ENCODE data around the gene CPE. TPM values are rescaled to one million over a fixed set of nuclear protein-coding genes. Genes with fewer than 3 reads are reported as not detected.

The CPE gene
- total and polyA plus RNA-seq, 2 donors (not counting 3 experiments of a cell fraction or from before 2014, with no cell fraction given), result 2.7 to 9.2 TPM

GRCh38 chr4:165393051-165393450, 14.2 kb downstream of the CPE start:
- no peaks in the 10 kb centered on the region for H3K9me1 ChIP-seq (replicated peaks; ENCODE audit: control insufficient read depth, extremely low read depth, insufficient read depth, low read length)
- H3K4me1 ChIP-seq (ENCODE audit: control insufficient read depth, extremely low read depth, insufficient read depth, low read length), result no peaks in the 10 kb centered on the region
- H3K9ac ChIP-seq (replicated peaks; ENCODE audit: extremely low read depth, insufficient read depth, low read length), result no peak overlapping the region
- H2AFZ ChIP-seq (ENCODE audit: low read depth, low read length), result no peak overlapping the region
- no peaks in the 10 kb centered on the region for H4K20me1 ChIP-seq (replicated peaks; ENCODE audit: control insufficient read depth, extremely low read depth, insufficient read depth, low read length)
- H3K27ac ChIP-seq (ENCODE audit: insufficient read depth, low read depth, low read length), result no peak overlapping the region
- DNase-seq (ENCODE audit: low read depth, low spot score) (no peak), FAIRE-seq (no peak)
- ChIA-PET CTCF (interaction anchor here (1.6 kb wide), 1 partner anchor 262 kb away, joined by 6 read pairs; no protein-coding TSS in a partner anchor), POLR2A (no interaction called here)
- H3K4me2 ChIP-seq (ENCODE audit: insufficient read depth, low read length), result no peak overlapping the region
- H3K27me3 ChIP-seq (ENCODE audit: control insufficient read depth in 2 of 2, insufficient read depth in 2 of 2, low read length in 2 of 2), result no peaks in the 10 kb centered on the region
- BruUV-seq (replicated peaks), result no TSS peak
- TF ChIP-seq, protein P1, sequence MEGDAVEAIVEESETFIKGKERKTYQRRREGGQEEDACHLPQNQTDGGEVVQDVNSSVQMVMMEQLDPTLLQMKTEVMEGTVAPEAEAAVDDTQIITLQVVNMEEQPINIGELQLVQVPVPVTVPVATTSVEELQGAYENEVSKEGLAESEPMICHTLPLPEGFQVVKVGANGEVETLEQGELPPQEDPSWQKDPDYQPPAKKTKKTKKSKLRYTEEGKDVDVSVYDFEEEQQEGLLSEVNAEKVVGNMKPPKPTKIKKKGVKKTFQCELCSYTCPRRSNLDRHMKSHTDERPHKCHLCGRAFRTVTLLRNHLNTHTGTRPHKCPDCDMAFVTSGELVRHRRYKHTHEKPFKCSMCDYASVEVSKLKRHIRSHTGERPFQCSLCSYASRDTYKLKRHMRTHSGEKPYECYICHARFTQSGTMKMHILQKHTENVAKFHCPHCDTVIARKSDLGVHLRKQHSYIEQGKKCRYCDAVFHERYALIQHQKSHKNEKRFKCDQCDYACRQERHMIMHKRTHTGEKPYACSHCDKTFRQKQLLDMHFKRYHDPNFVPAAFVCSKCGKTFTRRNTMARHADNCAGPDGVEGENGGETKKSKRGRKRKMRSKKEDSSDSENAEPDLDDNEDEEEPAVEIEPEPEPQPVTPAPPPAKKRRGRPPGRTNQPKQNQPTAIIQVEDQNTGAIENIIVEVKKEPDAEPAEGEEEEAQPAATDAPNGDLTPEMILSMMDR (IDR thresholded peaks at IDR 0.05; ENCODE audit: extremely low read depth in 1 of 2, insufficient read depth in 1 of 2, low read depth in 1 of 2, low read length in 2 of 2), result no peak
- TF ChIP-seq EZH2 (IDR thresholded peaks at IDR 0.05; ENCODE audit: borderline replicate concordance, low read depth, low read length, severe bottlenecking) (no peak), GATA2 (IDR thresholded peaks at IDR 0.05; ENCODE audit: insufficient read depth, insufficient read length, low read depth, low read length) (no peak), MYC (IDR thresholded peaks at IDR 0.05; ENCODE audit: low read depth, low read length) (no peak), FOS (IDR thresholded peaks at IDR 0.05; ENCODE audit: borderline replicate concordance, insufficient read depth, low read length) (no peak), POLR2A (IDR thresholded peaks at IDR 0.05; ENCODE audit: low read depth, low read length) (no peak), JUN (IDR thresholded peaks at IDR 0.05; ENCODE audit: borderline replicate concordance, insufficient read depth, insufficient read length, low read depth) (no peak), POLR2AphosphoS5 (IDR thresholded peaks at IDR 0.05; ENCODE audit: insufficient read depth, low read depth, low read length) (no peak)
- TF ChIP-seq, protein P2, sequence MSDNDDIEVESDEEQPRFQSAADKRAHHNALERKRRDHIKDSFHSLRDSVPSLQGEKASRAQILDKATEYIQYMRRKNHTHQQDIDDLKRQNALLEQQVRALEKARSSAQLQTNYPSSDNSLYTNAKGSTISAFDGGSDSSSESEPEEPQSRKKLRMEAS (IDR thresholded peaks at IDR 0.05; ENCODE audit: insufficient read depth, insufficient read length), result no peak
- no peaks in the 10 kb centered on the region for H3K36me3 ChIP-seq (ENCODE audit: control insufficient read depth in 2 of 2, extremely low read depth in 1 of 2, insufficient read depth in 2 of 2, low read length in 2 of 2)
- H3K4me3 ChIP-seq (replicated peaks in 1 of 3; ENCODE audit: insufficient read depth in 1 of 3, low read depth in 1 of 3, low read length in 3 of 3), result no peak overlapping the region
- no peaks in the 10 kb centered on the region for H3K79me2 ChIP-seq (ENCODE audit: control insufficient read depth, insufficient read depth, low read length)
- intact Hi-C loops (cut with micrococcal nuclease) (no loop called here), dilution Hi-C loops (cut with MboI; ENCODE audit: extremely low pct_ligation_motif_present, low sequenced_read_pairs) (no loop called here)
- H3K9me3 ChIP-seq (replicated peaks; ENCODE audit: control insufficient read depth, insufficient read depth, low read length), result no peaks in the 10 kb centered on the region

Data from endothelial cell of umbilical vein (primary cell).